ENCODE measurements around the gene IL21. TPM values are rescaled to one million over a fixed set of nuclear protein-coding genes. Genes with fewer than 3 reads are reported as not detected.

IL21 gene
- total and polyA plus RNA-seq, 10 donors: 0.09 to 0.20 (median 0.10) TPM; not detected in 5

GRCh38 chr4:122665161-122665929 is 44.5 kb upstream of the IL21 start:
- no peak overlapping the region for H3K27ac ChIP-seq
- no peaks in the 10 kb centered on the region for H3K36me3 ChIP-seq
- 76 to 91% (median 79%) methylated on average over 5 of the region's 5 CpGs for WGBS, 5 donors
- no peak for DNase-seq
- no peaks in the 10 kb centered on the region for H3K9me3 ChIP-seq
- TF ChIP-seq, protein P1, sequence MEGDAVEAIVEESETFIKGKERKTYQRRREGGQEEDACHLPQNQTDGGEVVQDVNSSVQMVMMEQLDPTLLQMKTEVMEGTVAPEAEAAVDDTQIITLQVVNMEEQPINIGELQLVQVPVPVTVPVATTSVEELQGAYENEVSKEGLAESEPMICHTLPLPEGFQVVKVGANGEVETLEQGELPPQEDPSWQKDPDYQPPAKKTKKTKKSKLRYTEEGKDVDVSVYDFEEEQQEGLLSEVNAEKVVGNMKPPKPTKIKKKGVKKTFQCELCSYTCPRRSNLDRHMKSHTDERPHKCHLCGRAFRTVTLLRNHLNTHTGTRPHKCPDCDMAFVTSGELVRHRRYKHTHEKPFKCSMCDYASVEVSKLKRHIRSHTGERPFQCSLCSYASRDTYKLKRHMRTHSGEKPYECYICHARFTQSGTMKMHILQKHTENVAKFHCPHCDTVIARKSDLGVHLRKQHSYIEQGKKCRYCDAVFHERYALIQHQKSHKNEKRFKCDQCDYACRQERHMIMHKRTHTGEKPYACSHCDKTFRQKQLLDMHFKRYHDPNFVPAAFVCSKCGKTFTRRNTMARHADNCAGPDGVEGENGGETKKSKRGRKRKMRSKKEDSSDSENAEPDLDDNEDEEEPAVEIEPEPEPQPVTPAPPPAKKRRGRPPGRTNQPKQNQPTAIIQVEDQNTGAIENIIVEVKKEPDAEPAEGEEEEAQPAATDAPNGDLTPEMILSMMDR (IDR thresholded peaks at IDR 0.05 in 8 of 11, conservative IDR thresholded peaks at IDR 0.05 in 3 of 11): no peak
- TF ChIP-seq POLR2A (IDR thresholded peaks at IDR 0.05): no peak
- no peak for TF ChIP-seq POLR2AphosphoS5 (IDR thresholded peaks at IDR 0.05)
- no peak overlapping the region for H3K4me3 ChIP-seq
- no peaks in the 10 kb centered on the region for H3K4me1 ChIP-seq
- H3K27me3 ChIP-seq (replicated peaks in 1 of 7): no peaks in the 10 kb centered on the region
- intact Hi-C loops (cut with DNase I; ENCODE audit: low total_unique reads): no loop called here

- H3K4me1 ChIP-seq: no peaks in the 10 kb centered on the region
- TF ChIP-seq POLR2A (IDR thresholded peaks at IDR 0.05): no peak
- TF ChIP-seq, protein P1 (IDR thresholded peaks at IDR 0.05 in 8 of 11, conservative IDR thresholded peaks at IDR 0.05 in 3 of 11): no peak
- H3K27me3 ChIP-seq (replicated peaks in 1 of 7): no peaks in the 10 kb centered on the region
- 60 to 76% (median 67%) methylated on average over 9 of the region's 9 CpGs for WGBS, 5 donors
- H3K27ac ChIP-seq: no peak overlapping the region
- no peaks in the 10 kb centered on the region for H3K36me3 ChIP-seq
- intact Hi-C loops (cut with DNase I; ENCODE audit: low total_unique reads): no loop called here
- no peak overlapping the region for H3K4me3 ChIP-seq
- no peak for DNase-seq
- no peaks in the 10 kb centered on the region for H3K9me3 ChIP-seq
Observed at GRCh38 chr4:122663814-122664610, 43.1 kb upstream of the IL21 start.

- intact Hi-C loops (cut with DNase I; ENCODE audit: low total_unique reads): no loop called here
Observed at GRCh38 chr4:122663291-122663690, 42.4 kb upstream of the IL21 start.

More at GRCh38 chr4:122663291-122663690, 42.4 kb upstream of the IL21 start:
- Histone ChIP-seq H3K9me3 (no peaks in the 10 kb centered on the region), H3K36me3 (no peaks in the 10 kb centered on the region), H3K27me3 (replicated peaks in 1 of 7) (no peaks in the 10 kb centered on the region), H3K4me1 (no peaks in the 10 kb centered on the region), H3K4me3 (no peak overlapping the region), H3K27ac (no peak overlapping the region)
- WGBS, 5 donors: 39 to 100% (median 50%) methylated on average over 1 of the region's 1 CpG
- TF ChIP-seq POLR2A (IDR thresholded peaks at IDR 0.05) (no peak), POLR2AphosphoS5 (IDR thresholded peaks at IDR 0.05) (no peak)
- TF ChIP-seq, protein P1 (IDR thresholded peaks at IDR 0.05 in 8 of 11, conservative IDR thresholded peaks at IDR 0.05 in 3 of 11): no peak
- no peak for DNase-seq

Measured in spleen (tissue), 11 donors.